ENCODE results near the gene FSD1. TPM values are rescaled to one million over a fixed set of nuclear protein-coding genes. Genes with fewer than 3 reads are reported as not detected.
A peak's percentile ranks its signal among the peaks of the same experiment; 100 is the strongest.

FSD1 gene
- total RNA-seq, 3 donors from 2014 or later (not counting 1 experiment from before 2014, with no cell fraction given) = 15.5 to 18.2 (median 16.4) TPM

DNA sequence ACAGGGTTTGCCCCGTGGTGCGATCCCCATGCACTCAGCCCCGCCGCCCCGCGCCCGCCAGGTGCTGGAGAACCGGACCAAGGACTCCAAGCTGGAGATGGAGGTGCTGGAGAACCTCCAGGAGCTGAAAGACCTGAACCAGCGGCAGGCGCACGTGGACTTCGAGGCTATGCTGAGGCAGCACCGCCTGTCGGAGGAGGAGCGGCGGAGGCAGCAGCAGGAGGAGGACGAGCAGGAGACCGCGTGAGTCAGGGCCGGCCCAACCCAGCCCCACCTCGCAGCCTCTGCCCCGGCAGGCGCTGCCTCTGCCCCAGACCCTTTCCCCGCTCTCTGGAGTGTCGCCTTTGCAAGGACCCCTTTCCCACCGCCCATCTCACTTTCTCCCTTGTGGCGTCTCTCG is 46.2 kb upstream of the FSD1 start:
- Mint-ChIP-seq H3K27ac (no peak overlapping the region), H3K4me1 (peaks cover 0 to 9% of the 10 kb centered on the region in 2 donors), H3K4me3 (no peak overlapping the region), H3K36me3 (peaks cover 13% of the 10 kb centered on the region), H3K9me3 (no peaks in the 10 kb centered on the region), H3K27me3 (ENCODE audit: low read depth in 2 of 2) (no peaks in the 10 kb centered on the region)
- peaks cover 8% of the 10 kb centered on the region for H3K9me3 ChIP-seq (ENCODE audit: control insufficient read depth, insufficient read depth, low read length)
- H3K36me3 ChIP-seq (ENCODE audit: control insufficient read depth, insufficient read depth, low read length) = peaks cover 68% of the 10 kb centered on the region
- DNase-seq = no peak
- TF ChIP-seq, protein P1, sequence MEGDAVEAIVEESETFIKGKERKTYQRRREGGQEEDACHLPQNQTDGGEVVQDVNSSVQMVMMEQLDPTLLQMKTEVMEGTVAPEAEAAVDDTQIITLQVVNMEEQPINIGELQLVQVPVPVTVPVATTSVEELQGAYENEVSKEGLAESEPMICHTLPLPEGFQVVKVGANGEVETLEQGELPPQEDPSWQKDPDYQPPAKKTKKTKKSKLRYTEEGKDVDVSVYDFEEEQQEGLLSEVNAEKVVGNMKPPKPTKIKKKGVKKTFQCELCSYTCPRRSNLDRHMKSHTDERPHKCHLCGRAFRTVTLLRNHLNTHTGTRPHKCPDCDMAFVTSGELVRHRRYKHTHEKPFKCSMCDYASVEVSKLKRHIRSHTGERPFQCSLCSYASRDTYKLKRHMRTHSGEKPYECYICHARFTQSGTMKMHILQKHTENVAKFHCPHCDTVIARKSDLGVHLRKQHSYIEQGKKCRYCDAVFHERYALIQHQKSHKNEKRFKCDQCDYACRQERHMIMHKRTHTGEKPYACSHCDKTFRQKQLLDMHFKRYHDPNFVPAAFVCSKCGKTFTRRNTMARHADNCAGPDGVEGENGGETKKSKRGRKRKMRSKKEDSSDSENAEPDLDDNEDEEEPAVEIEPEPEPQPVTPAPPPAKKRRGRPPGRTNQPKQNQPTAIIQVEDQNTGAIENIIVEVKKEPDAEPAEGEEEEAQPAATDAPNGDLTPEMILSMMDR (IDR thresholded peaks at IDR 0.05) = no peak
- peaks cover 5% of the 10 kb centered on the region for H3K4me1 ChIP-seq (ENCODE audit: control insufficient read depth, insufficient read depth, low read length)
- H3K27ac ChIP-seq (ENCODE audit: low read length) = no peak overlapping the region
- intact Hi-C loops (cut with micrococcal nuclease) = no loop called here
- 94% methylated on average over 28 of the region's 28 CpGs for WGBS (ENCODE audit: insufficient coverage)
- H3K4me3 ChIP-seq (ENCODE audit: low read length) = no peak overlapping the region
- ATAC-seq = peak in 1 of 3 donors; percentile 7
- no peaks in the 10 kb centered on the region for H3K27me3 ChIP-seq (ENCODE audit: control insufficient read depth, insufficient read depth, low read length)

DNA sequence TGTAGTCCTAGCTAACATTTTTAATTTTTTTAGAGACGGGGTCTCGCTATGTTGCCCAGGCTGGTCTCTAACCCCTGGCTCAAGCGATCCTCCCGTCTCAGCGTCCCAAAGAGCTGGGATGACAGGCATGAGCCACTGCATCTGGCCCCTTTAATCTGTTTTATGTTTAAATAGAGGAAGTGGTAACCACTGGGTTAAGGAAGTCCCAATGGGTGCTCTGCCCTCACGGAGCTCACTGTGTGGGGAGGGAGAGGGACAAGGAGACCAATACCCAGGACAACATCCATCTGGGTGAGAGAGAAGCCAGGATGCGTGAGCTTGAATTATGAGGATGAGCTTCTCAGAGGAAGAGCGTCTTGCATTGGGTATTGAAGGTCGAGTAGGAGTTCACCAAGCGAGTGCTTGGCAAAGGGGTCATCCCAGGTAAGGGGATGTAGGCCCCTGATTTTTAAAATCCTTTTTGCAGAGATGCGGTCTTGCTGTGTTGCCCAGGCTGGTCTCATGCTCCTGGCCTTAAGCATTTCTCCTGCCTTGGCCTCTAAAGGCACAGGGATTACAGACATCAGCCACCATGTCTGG is 43.7 kb upstream of the FSD1 start:
- Mint-ChIP-seq H3K36me3 (no peaks in the 10 kb centered on the region), H3K9me3 (no peaks in the 10 kb centered on the region), H3K27me3 (ENCODE audit: low read depth in 2 of 2) (no peaks in the 10 kb centered on the region), H3K4me3 (no peak overlapping the region), H3K4me1 (peaks cover 11 to 32% of the 10 kb centered on the region in 2 donors), H3K27ac (no peak overlapping the region)
- ATAC-seq (no peak), DNase-seq (no peak)
- peaks cover 55% of the 10 kb centered on the region for H3K36me3 ChIP-seq (ENCODE audit: control insufficient read depth, insufficient read depth, low read length)
- H3K4me3 ChIP-seq (ENCODE audit: low read length) = no peak overlapping the region
- WGBS (ENCODE audit: insufficient coverage) = 84% methylated on average over 11 of the region's 11 CpGs
- H3K27me3 ChIP-seq (ENCODE audit: control insufficient read depth, insufficient read depth, low read length) = no peaks in the 10 kb centered on the region
- peaks cover 29% of the 10 kb centered on the region for H3K4me1 ChIP-seq (ENCODE audit: control insufficient read depth, insufficient read depth, low read length)
- TF ChIP-seq, protein P1 (IDR thresholded peaks at IDR 0.05) = no peak
- no peaks in the 10 kb centered on the region for H3K9me3 ChIP-seq (ENCODE audit: control insufficient read depth, insufficient read depth, low read length)
- H3K27ac ChIP-seq (ENCODE audit: low read length) = no peak overlapping the region
- intact Hi-C loops (cut with micrococcal nuclease) = loop anchor here (10.0 kb wide), 1 partner anchor 264 kb away; no protein-coding TSS in a partner anchor

DNA sequence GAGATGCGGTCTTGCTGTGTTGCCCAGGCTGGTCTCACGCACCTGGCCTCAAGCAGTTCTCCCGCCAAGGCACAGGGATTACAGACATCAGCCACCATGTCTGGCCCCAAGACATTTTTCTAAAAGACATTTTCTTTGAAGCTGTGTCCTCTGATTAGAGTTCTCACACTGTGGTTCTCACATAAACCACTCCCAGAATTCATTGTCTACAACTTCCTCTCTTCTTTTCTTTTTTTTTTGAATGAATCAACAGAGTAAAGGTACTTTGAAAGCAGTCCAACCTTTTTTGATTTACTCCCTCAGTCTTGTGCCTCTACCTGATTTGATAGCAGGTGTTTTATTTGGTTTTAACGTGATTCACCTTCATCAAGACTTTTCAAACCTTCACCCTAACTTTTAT is 39.6 kb upstream of the FSD1 start:
- TF ChIP-seq, protein P1 (IDR thresholded peaks at IDR 0.05) = no peak
- H3K27ac ChIP-seq (ENCODE audit: low read length) = peak overlapping the region; percentile 49
- DNase-seq = peak in 1 of 2 donors; percentile 58
- H3K9me3 ChIP-seq (ENCODE audit: control insufficient read depth, insufficient read depth, low read length) = no peaks in the 10 kb centered on the region
- intact Hi-C loops (cut with micrococcal nuclease) = loop anchor here (2.0 to 10.0 kb wide), 4 partner anchors 37 to 260 kb away; partner anchors contain the start of genes CHAF1A, FSD1, MPND and SH3GL1
- no peak overlapping the region for H3K4me3 ChIP-seq (ENCODE audit: low read length)
- H3K36me3 ChIP-seq (ENCODE audit: control insufficient read depth, insufficient read depth, low read length) = peaks cover 52% of the 10 kb centered on the region
- peak; percentile 75 to 81 (median 81) for ATAC-seq
- no peaks in the 10 kb centered on the region for H3K27me3 ChIP-seq (ENCODE audit: control insufficient read depth, insufficient read depth, low read length)
- H3K27me3 Mint-ChIP-seq (ENCODE audit: low read depth in 2 of 2) = no peaks in the 10 kb centered on the region
- 23% methylated on average over 3 of the region's 4 CpGs for WGBS (ENCODE audit: insufficient coverage)
- H3K27ac Mint-ChIP-seq = peak overlapping the region; percentile 88 to 91
- no peaks in the 10 kb centered on the region for H3K9me3 Mint-ChIP-seq
- peaks cover 49% of the 10 kb centered on the region for H3K4me1 ChIP-seq (ENCODE audit: control insufficient read depth, insufficient read depth, low read length)
- H3K4me3 Mint-ChIP-seq = peak overlapping the region; percentile 85
- H3K36me3 Mint-ChIP-seq = no peaks in the 10 kb centered on the region
- peaks cover 32 to 51% of the 10 kb centered on the region in 2 donors for H3K4me1 Mint-ChIP-seq

All from natural killer cell (primary cell).